CD8-positive, alpha-beta memory T cell (primary cell): Measurements from ENCODE around the gene TCIRG1. TPM values are rescaled to one million over a fixed set of nuclear protein-coding genes. Genes with fewer than 3 reads are reported as not detected.
A peak's percentile ranks its signal among the peaks of the same experiment; 100 is the strongest.

Experiments
- CTCF ChIA-PET: fragments of 350-600 bp; sonication (Branson Sonifier 250); formaldehyde crosslinking; loops from one replicate; lab custom pipeline; 2021; ENCODE audit warnings: antibody characterized with exemption; lab: Charles Lee
- POLR2A ChIA-PET: fragments of 350-600 bp; sonication (Branson Sonifier 250); formaldehyde crosslinking; loops from one replicate; lab custom pipeline; 2021; ENCODE audit warnings: antibody characterized with exemption; lab: Charles Lee
- DNase-seq, 5 donors: peaks; one replicate each; pipeline versions ENCODE4 v3.0.0 to v3.0.0-alpha.2; 2020 to 2022; ENCODE audit warnings: mixed read lengths in 1 of 5
- H3K27ac ChIP-seq: one replicate; pipeline ENCODE4 v1.7.0; 2013; ENCODE audit warnings: low read depth, mild to moderate bottlenecking, low read length, moderate library complexity
- H3K27me3 ChIP-seq: 2 replicates; pipeline ENCODE4 v1.7.0; 2013; ENCODE audit warnings: low read length, mild to moderate bottlenecking; ENCODE audit not compliant: insufficient read depth, poor library complexity, severe bottlenecking
- H3K36me3 ChIP-seq: 2 replicates; pipeline ENCODE4 v1.7.0; 2013; ENCODE audit warnings: mild to moderate bottlenecking, low read length, moderate library complexity; ENCODE audit not compliant: insufficient read depth
- H3K4me1 ChIP-seq: 2 replicates; pipeline ENCODE4 v1.7.0; 2013; ENCODE audit warnings: mild to moderate bottlenecking, low read length, moderate library complexity; ENCODE audit not compliant: insufficient read depth
- H3K4me3 ChIP-seq: 2 replicates; pipeline ENCODE4 v1.7.0; 2013; ENCODE audit warnings: mild to moderate bottlenecking, low read length
- H3K9me3 ChIP-seq: 2 replicates; pipeline ENCODE4 v1.7.0; 2013; ENCODE audit warnings: mild to moderate bottlenecking, low read length
- H3K27ac Mint-ChIP-seq, 8 donors: one replicate each; pipeline ENCODE4 v1.8.0; 2020 to 2021; ENCODE audit warnings: mixed read lengths in 8 of 8, mild to moderate bottlenecking in 6 of 8, inconsistent platforms in 3 of 8, moderate library complexity in 3 of 8
- H3K27me3 Mint-ChIP-seq, 2 donors: one replicate each; pipeline ENCODE4 v1.8.0; 2020 to 2021; ENCODE audit warnings: mixed read lengths in 2 of 2, mild to moderate bottlenecking in 1 of 2, moderate library complexity in 1 of 2
- H3K36me3 Mint-ChIP-seq, 3 donors: one replicate each; pipeline ENCODE4 v1.8.0; 2020 to 2021; ENCODE audit warnings: mixed read lengths in 3 of 3, inconsistent platforms in 1 of 3, mild to moderate bottlenecking in 1 of 3
- H3K4me1 Mint-ChIP-seq, 3 donors: one replicate each; pipeline ENCODE4 v1.8.0; 2020 to 2021; ENCODE audit warnings: mixed read lengths in 3 of 3, inconsistent platforms in 1 of 3, mild to moderate bottlenecking in 1 of 3
- H3K4me3 Mint-ChIP-seq, 7 donors: one replicate each; pipeline ENCODE4 v1.8.0; 2020 to 2021; ENCODE audit warnings: mixed read lengths in 7 of 7, mild to moderate bottlenecking in 6 of 7, moderate library complexity in 4 of 7, inconsistent platforms in 2 of 7
- H3K9me3 Mint-ChIP-seq, 5 donors: one replicate each; pipeline ENCODE4 v1.8.0; 2020 to 2022; ENCODE audit warnings: mixed read lengths in 5 of 5, mild to moderate bottlenecking in 3 of 5, moderate library complexity in 2 of 5, inconsistent platforms in 1 of 5
- polyA plus RNA-seq: library from polyadenylated mRNA; unstranded; fragments of 300-500 nt; fragmentation: Illumina TruSeq; gene quantifications from one replicate; pipeline ENCODE4 v1.2.3, GENCODE V29; 2021
- total RNA-seq, 2 experiments: library from RNA; stranded (reverse); gene quantifications; one replicate each; pipeline ENCODE4 v1.2.3, GENCODE V29; 2021

Gene TCIRG1
- total and polyA plus RNA-seq, 3 experiments from 2014 or later, result 48.1 to 126 (median 108) TPM

DNA sequence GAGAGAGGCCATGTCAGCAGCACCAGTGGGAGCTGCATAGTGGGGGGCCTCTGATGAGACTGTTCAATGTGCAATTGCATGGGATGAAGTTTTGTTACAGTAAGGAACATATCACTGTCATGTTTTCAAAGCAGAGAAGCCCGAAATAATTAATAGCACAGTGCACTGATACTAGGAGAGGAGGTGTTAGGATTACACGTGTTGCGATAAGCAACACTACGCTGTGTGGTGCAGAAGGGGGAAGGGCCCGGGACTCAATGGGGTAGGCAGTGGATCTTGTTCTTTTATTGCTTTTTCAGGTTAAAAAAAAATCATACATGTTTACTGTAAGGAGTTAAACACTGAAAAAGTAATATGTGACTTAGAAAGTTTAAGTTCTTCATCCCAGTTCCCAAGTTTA lies 29.2 kb downstream of the TCIRG1 start:
- ChIA-PET CTCF (no interaction called here), POLR2A (no interaction called here)
- Histone ChIP-seq H3K4me1 (no peaks in the 10 kb centered on the region), H3K27me3 (no peaks in the 10 kb centered on the region), H3K9me3 (no peaks in the 10 kb centered on the region), H3K4me3 (no peak overlapping the region), H3K27ac (no peak overlapping the region), H3K36me3 (no peaks in the 10 kb centered on the region)
- H3K4me1 Mint-ChIP-seq, result no peaks in the 10 kb centered on the region
- peaks cover 0 to 2% of the 10 kb centered on the region in 2 donors for H3K27me3 Mint-ChIP-seq
- H3K9me3 Mint-ChIP-seq, result no peaks in the 10 kb centered on the region
- no peak for DNase-seq
- peak overlapping the region in 1 of 8 donors; percentile 20 for H3K27ac Mint-ChIP-seq
- no peak overlapping the region for H3K4me3 Mint-ChIP-seq
- peaks cover 5 to 16% (median 8%) of the 10 kb centered on the region in 3 donors for H3K36me3 Mint-ChIP-seq

DNA sequence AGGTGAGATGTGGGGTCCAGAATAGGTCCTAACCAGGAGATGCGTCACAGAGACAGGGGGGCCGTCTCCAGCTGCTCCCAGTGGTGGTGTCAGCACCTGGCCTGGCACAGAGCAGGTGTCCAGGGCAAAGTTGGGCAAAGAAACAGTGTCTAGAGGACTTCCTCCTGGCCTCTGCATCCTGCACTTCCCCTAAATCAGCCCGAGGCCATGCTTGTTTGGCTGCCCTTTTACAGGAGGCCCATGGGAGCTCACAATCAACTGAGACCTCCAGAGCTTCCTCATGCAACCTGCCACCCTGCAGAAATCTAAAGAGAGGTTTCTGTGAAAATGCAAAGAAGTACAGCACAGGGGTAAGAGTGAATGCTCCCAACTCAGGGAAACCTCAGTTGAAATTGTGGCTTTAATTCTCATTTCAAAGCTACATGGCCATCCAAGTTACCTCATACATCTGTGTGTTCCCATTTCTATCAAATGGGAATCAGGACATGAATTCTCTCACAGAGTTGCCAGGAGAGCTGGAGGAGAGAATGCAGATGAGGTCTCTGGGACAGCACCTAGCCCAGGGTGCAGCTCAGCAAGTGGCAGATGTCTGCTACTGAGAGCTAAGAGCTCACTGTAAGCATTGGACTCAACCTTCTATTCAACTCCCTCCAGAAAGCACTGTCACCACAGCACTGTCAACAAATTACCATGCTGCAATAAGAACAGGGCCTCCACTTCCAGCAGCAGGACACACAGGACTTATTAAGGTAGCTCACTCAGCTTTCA lies 32.6 kb downstream of the TCIRG1 start:
- CTCF ChIA-PET, result no interaction called here
- POLR2A ChIA-PET, result no interaction called here
- Histone ChIP-seq H3K4me1 (no peaks in the 10 kb centered on the region), H3K36me3 (no peaks in the 10 kb centered on the region), H3K9me3 (no peaks in the 10 kb centered on the region), H3K27me3 (no peaks in the 10 kb centered on the region), H3K4me3 (no peak overlapping the region), H3K27ac (no peak overlapping the region)
- no peak for DNase-seq
- peaks cover 0 to 2% of the 10 kb centered on the region in 2 donors for H3K27me3 Mint-ChIP-seq
- H3K27ac Mint-ChIP-seq, result no peak overlapping the region
- no peaks in the 10 kb centered on the region for H3K4me1 Mint-ChIP-seq
- H3K9me3 Mint-ChIP-seq, result no peaks in the 10 kb centered on the region
- peaks cover 0 to 12% (median 0%) of the 10 kb centered on the region in 3 donors for H3K36me3 Mint-ChIP-seq
- H3K4me3 Mint-ChIP-seq, result no peak overlapping the region

DNA sequence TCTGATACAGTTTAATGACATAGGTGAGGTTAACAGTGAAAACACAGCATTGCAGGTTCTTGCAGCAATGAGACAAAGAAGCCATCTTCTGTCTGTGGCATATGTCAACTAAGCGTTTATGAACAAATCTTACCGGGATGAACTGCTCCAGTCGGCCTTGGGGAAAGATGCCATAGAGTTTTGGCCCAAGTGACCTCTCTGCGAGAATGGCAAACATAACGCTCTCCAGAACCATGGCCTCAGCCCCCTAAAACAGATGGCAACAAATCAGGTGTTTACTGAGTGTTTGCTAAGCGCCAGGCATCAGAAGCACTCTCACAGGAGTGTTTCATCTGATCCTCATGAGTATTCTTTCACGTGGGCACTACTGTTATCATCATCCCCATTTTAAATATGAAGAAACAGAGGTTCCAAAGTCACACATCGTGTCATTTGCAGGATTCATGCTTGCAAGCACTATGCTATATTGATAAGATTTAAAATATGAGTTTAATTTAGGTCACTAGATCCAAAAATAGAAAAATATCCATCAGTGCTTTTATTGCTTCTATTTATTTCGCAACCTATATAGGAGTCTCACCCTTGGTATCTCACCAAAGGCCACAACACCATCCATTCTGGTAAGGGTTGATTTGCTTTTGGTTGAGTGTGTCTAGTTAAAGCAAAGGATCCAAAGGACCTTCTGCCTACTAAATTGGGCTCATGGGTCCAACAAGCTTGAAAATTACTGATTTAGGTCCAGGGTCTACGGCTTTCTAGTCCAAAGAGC lies 35.9 kb downstream of the TCIRG1 start:
- CTCF ChIA-PET, result no interaction called here
- no peak overlapping the region for H3K4me3 Mint-ChIP-seq
- no peaks in the 10 kb centered on the region for H3K27me3 ChIP-seq

DNA sequence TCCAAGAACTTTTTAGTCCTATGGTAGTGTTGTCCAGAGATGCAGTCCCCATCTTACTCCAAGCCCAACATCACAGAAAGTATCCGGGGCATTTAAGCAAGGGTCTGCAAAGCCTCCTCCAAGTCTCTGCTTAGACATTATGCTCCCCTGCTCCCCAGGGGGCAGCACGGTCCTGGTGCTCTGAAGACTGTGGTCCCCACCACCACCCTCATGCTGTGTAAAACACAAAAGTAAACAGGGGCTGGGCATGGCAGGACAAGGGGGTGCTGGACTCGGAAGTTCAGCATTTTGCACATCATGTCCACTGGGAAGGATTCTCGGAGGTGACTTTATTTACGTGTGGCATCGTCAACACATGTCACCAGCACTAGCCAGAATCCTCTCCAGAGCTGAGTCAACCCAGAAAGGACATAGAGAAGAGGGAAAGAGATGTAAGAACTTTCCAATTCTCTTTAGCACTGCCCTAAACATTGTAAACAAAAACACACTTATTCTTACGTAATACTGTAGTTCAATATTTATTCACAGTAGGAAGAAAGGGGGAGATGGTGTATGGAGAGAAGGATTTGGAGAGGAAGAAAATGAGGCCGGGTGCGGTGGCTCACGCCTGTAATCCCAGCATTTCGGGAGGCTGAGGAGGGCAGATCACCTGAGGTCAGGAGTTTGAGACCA lies 37.7 kb downstream of the TCIRG1 start:
- H3K36me3 ChIP-seq, result no peaks in the 10 kb centered on the region
- H3K27me3 ChIP-seq, result no peaks in the 10 kb centered on the region
- H3K27ac ChIP-seq, result no peak overlapping the region
- no peaks in the 10 kb centered on the region for H3K4me1 ChIP-seq
- Mint-ChIP-seq H3K9me3 (no peaks in the 10 kb centered on the region), H3K4me3 (no peak overlapping the region), H3K4me1 (no peaks in the 10 kb centered on the region), H3K36me3 (peaks cover 0 to 4% (median 0%) of the 10 kb centered on the region in 3 donors), H3K27me3 (no peaks in the 10 kb centered on the region), H3K27ac (no peak overlapping the region)
- H3K4me3 ChIP-seq, result no peak overlapping the region
- no peak for DNase-seq
- CTCF ChIA-PET, result no interaction called here
- POLR2A ChIA-PET, result no interaction called here
- H3K9me3 ChIP-seq, result no peaks in the 10 kb centered on the region

More for the DNA sequence above, 35.9 kb downstream of the TCIRG1 start:
- Mint-ChIP-seq H3K27ac (no peak overlapping the region), H3K36me3 (peaks cover 0 to 5% (median 0%) of the 10 kb centered on the region in 3 donors), H3K9me3 (no peaks in the 10 kb centered on the region), H3K4me1 (no peaks in the 10 kb centered on the region), H3K27me3 (no peaks in the 10 kb centered on the region)
- no peak for DNase-seq
- Histone ChIP-seq H3K36me3 (no peaks in the 10 kb centered on the region), H3K4me1 (no peaks in the 10 kb centered on the region), H3K4me3 (no peak overlapping the region), H3K27ac (no peak overlapping the region), H3K9me3 (no peaks in the 10 kb centered on the region)
- POLR2A ChIA-PET, result no interaction called here

DNA sequence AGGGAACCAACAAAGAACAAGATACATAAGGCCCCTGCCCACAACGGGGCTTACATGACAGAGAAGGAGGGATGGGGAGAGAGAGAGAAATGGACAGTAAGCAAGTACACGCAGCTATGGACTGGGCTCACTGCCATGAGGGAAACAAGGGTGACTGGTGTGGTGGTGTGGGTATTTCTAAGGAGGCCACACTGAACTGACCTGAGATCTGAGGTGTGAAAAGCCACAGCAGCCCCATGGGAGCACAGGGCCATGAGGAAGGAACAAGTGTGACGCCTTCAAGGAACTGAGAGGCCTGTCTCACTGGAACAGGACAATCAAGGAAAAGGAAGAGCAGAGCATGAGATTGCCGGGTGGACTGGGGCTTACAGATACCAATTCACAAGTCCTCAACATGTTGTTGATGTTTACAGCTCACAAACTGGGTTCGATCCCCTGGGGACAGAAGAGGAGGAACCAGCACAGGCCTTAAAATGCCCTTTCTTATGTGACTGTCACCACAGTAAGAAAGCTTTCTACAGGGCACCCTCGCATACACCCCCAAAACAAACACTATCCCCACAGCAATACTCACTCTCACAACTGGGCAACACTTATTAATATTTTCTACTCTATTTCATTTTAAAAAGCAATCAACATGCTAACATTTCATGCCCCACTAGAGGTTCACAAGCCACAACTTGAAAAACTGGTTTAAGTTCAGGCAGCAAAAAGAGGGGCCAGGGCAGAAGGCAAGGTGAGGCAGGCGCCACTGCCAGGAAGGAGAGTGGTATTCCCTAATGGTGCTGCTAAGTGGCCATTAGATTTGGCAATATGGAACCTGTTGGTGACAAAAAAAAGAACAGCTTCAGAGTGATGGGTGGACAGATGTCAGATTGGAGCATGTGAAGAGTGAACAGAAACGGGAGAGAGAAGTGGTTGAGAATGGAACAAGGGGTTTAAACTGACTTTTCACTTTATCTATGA lies 39.1 kb downstream of the TCIRG1 start:
- POLR2A ChIA-PET, result interaction anchor here (0.6 kb wide), 1 partner anchor 110 kb away, joined by 5 read pairs; no protein-coding TSS in a partner anchor
- Histone ChIP-seq H3K4me3 (no peak overlapping the region), H3K4me1 (no peaks in the 10 kb centered on the region), H3K36me3 (no peaks in the 10 kb centered on the region), H3K27ac (no peak overlapping the region), H3K27me3 (no peaks in the 10 kb centered on the region), H3K9me3 (no peaks in the 10 kb centered on the region)
- H3K27ac Mint-ChIP-seq, result peak overlapping the region in 4 of 8 donors; percentile 7 to 70 (median 18)
- no peak overlapping the region for H3K4me3 Mint-ChIP-seq
- CTCF ChIA-PET, result no interaction called here
- DNase-seq, result no peak
- H3K36me3 Mint-ChIP-seq, result peaks cover 0 to 1% (median 0%) of the 10 kb centered on the region in 3 donors
- H3K9me3 Mint-ChIP-seq, result no peaks in the 10 kb centered on the region
- H3K27me3 Mint-ChIP-seq, result no peaks in the 10 kb centered on the region
- H3K4me1 Mint-ChIP-seq, result no peaks in the 10 kb centered on the region

DNA sequence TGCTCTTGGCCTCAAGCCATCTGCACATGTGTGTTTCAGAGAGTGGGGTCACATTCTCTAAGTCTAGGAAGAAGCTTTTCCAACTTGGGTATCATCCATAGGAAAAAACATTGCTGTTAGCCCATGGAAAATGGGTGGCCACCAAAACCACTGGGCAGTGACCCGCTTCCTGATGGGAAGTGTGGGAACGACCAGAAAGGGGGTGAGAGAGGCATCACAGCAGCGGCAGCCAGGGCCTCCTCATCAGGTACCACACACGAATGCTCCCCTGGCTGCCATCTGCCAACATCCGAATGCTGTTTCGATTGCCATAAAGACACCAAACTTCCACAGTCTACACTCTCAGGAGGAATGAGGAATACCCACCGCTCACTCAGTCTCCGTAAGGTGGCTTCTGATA lies 42.0 kb downstream of the TCIRG1 start:
- H3K27me3 Mint-ChIP-seq, result no peaks in the 10 kb centered on the region
- H3K27ac Mint-ChIP-seq, result no peak overlapping the region
- no peaks in the 10 kb centered on the region for H3K36me3 ChIP-seq
- H3K9me3 Mint-ChIP-seq, result no peaks in the 10 kb centered on the region
- no peaks in the 10 kb centered on the region for H3K4me1 ChIP-seq
- no peak overlapping the region for H3K4me3 Mint-ChIP-seq
- H3K27ac ChIP-seq, result no peak overlapping the region
- H3K9me3 ChIP-seq, result no peaks in the 10 kb centered on the region
- DNase-seq, result no peak
- ChIA-PET CTCF (no interaction called here), POLR2A (no interaction called here)
- no peak overlapping the region for H3K4me3 ChIP-seq
- H3K4me1 Mint-ChIP-seq, result no peaks in the 10 kb centered on the region
- peaks cover 0 to 1% (median 0%) of the 10 kb centered on the region in 3 donors for H3K36me3 Mint-ChIP-seq
- no peaks in the 10 kb centered on the region for H3K27me3 ChIP-seq

DNA sequence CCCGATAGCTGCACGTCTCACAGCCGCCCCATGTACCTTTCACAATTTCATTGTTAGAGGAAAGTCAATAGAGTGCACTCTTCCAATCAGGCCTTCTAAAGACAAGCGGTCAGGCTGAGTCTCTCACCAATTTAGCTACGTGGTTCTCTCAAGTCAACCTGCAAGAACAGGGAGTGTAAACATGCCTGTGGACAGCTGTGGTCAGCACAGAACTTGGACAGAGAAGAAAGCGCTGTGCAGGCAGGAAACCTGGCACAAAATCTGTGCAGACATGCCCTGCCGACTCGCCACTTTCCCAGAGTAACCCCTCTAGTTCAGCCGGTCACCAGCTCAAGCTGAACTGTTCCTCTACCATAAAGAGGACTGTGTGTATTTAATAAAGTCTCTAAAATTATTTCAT lies 42.9 kb downstream of the TCIRG1 start:
- Mint-ChIP-seq H3K4me1 (no peaks in the 10 kb centered on the region), H3K27ac (no peak overlapping the region), H3K9me3 (no peaks in the 10 kb centered on the region), H3K4me3 (no peak overlapping the region), H3K36me3 (peaks cover 0 to 1% (median 0%) of the 10 kb centered on the region in 3 donors), H3K27me3 (no peaks in the 10 kb centered on the region)
- ChIA-PET POLR2A (no interaction called here), CTCF (no interaction called here)
- Histone ChIP-seq H3K9me3 (no peaks in the 10 kb centered on the region), H3K4me3 (no peak overlapping the region), H3K27ac (no peak overlapping the region), H3K27me3 (no peaks in the 10 kb centered on the region), H3K4me1 (no peaks in the 10 kb centered on the region), H3K36me3 (no peaks in the 10 kb centered on the region)
- no peak for DNase-seq
